Measurements from ENCODE around the gene DZIP1. TPM values are rescaled to one million over a fixed set of nuclear protein-coding genes. Genes with fewer than 3 reads are reported as not detected.
"Not testable (repeated sequence)": the region's sequence is repeated elsewhere in the genome, so short reads cannot be mapped to it uniquely, and the experiment has no call there.

The DZIP1 gene, protein sequence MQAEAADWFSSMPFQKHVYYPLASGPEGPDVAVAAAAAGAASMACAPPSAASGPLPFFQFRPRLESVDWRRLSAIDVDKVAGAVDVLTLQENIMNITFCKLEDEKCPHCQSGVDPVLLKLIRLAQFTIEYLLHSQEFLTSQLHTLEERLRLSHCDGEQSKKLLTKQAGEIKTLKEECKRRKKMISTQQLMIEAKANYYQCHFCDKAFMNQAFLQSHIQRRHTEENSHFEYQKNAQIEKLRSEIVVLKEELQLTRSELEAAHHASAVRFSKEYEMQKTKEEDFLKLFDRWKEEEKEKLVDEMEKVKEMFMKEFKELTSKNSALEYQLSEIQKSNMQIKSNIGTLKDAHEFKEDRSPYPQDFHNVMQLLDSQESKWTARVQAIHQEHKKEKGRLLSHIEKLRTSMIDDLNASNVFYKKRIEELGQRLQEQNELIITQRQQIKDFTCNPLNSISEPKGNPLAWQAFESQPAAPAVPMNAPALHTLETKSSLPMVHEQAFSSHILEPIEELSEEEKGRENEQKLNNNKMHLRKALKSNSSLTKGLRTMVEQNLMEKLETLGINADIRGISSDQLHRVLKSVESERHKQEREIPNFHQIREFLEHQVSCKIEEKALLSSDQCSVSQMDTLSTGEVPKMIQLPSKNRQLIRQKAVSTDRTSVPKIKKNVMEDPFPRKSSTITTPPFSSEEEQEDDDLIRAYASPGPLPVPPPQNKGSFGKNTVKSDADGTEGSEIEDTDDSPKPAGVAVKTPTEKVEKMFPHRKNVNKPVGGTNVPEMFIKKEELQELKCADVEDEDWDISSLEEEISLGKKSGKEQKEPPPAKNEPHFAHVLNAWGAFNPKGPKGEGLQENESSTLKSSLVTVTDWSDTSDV
- 0.22 TPM in 1 of 2 replicates, not detected in the other for total RNA-seq

DNA sequence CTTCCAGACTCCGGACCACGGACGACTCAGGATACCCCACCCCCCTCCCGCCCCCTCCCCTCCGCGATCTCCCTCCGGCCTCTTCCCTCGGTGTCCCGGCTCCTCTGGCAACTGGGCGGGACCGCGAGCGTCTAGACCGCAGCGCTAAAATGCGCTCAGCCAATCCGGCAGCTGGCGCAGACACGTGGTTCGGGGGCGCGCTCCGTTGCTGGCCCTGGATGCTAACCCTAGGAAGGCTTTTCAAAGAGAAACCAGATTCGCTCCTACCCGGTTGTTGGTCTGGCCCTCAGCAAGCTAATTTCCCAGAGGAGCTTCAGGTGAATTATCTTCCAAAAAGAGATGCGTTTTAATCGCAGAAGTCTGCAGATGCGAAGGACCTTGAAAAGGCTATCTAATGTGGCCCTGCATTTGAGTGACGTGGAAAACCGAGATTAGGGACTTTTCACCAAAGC, at the start of gene DZIP1:
TSS of gene DZIP1 (minus strand) at position 106 of the 452 bp plus-strand sequence. CDS start 2,677 bp downstream, outside the sequence.
- intact Hi-C loops (cut with micrococcal nuclease) = loop anchor here (2.0 to 5.0 kb wide), 2 partner anchors 32 to 188 kb away; partner anchors contain the start of gene DNAJC3

DNA sequence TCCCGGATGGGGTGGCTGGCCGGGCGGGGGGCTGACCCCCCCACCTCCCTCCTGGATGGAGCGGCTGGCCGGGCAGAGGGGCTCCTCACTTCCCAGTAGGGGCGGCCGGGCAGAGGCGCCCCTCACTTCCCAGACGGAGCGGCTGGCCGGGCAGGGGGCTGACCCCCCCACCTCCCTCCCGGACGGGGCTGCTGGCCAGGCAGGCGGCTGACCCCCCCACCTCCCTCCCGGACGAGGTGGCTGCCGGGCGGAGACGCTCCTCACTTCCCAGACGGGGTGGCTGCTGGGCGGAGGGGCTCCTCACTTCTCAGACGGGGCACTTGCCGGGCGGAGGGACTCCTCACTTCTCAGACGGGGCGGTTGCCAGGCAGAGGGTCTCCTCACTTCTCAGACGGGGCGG, 46.5 kb upstream of the DZIP1 start:
- intact Hi-C loops (cut with micrococcal nuclease) = not testable (repeated sequence)

DNA sequence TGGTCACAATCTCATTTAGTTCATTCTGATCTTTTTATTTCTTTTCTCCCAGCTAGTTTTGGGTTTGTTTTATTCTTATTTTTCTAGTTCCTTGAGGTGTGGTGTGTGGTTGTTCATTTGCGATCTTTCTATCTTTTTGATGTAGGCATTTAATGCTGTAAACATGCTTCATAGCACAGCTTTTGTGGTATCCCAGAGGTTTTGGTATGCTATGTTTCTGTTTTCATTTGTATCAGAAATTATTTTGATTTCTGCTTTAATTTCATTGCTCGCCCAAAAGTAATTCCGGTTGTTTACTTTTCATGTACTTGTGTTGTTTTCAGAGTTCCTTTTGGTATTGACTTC, 45.0 kb upstream of the DZIP1 start:
- intact Hi-C loops (cut with micrococcal nuclease) = no loop called here

DNA sequence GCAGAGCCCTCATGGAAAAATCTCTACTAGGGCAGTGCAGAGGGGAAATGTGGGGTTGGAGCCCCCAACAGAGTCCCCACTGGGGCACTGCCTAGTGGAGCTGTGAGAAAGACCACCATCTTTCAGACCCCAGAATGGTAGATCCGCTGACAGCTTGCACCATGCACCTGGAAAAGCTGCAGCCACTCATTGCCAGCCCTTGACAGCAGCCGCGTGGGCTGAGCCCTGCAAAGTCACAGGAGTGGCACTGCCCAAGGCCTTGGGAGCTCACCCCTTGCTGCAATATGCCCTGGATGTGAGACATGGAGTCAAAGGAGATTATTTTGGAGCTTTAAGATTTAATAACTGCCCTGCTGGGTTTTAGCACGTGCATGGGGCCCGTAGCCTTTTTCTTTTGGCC, 40.5 kb upstream of the DZIP1 start:
- intact Hi-C loops (cut with micrococcal nuclease) = not testable (repeated sequence)

DNA sequence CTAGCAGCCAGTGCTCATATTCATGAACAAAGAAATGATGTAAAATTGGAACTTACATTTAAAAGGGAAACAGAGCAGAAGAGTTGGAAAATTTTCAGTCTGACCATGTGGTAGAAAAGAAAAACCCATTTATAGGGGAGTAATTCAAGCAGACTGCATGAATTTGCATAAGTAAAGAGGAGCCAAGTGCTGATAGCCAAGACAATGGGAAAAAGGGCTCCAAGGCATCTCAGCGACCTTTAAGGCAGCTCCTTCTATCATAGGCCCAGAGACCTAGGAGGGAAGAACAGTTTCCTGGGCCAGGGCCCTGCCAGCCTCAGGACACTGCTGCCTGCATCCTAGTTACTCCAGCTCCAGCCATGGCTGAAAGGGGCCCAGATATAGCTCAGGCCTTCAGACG, 39.9 kb upstream of the DZIP1 start:
- intact Hi-C loops (cut with micrococcal nuclease) = no loop called here

DNA sequence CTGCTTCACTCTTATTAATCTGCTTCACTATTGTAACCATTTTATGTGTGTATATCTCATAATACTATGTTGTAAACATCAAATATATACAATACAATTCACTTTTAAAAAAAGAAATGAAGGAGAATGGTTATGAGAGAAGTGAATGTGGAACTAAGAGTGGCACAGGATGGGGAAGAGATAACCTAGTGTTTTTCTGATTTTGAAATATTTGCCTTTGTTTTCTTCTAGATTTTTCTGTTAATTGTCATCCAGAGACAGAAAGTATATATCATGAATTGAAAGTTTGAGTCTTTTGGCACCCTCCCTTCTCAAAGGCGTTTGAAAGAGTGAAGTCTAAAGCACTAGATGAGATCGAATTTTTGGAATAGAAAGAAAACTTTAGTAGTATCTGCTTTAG, 35.2 kb upstream of the DZIP1 start:
- intact Hi-C loops (cut with micrococcal nuclease) = loop anchor here (5.0 kb wide), 3 partner anchors 108 to 1357 kb away; partner anchors contain the start of gene ABCC4

DNA sequence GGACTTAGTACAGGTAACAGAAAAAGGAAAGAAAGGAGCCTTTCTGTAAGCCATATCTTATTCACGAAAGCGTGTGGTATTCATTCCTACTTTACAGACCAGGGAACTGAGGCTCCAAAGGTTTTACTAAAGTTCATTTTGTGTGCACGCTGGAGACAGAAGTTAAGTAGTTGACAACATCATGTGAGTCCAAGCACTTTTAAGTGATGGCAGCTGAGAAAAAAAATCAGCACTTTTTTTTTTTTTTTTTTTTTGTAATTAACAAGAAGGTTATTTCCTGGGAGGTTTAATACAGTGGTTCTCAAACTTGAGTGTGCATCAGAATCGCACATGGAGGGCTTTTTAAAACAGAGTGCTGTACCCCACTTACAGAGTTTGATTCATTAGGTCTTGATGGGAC, 34.5 kb upstream of the DZIP1 start:
- intact Hi-C loops (cut with micrococcal nuclease) = loop anchor here (5.0 kb wide), 3 partner anchors 108 to 1357 kb away; partner anchors contain the start of gene ABCC4

DNA sequence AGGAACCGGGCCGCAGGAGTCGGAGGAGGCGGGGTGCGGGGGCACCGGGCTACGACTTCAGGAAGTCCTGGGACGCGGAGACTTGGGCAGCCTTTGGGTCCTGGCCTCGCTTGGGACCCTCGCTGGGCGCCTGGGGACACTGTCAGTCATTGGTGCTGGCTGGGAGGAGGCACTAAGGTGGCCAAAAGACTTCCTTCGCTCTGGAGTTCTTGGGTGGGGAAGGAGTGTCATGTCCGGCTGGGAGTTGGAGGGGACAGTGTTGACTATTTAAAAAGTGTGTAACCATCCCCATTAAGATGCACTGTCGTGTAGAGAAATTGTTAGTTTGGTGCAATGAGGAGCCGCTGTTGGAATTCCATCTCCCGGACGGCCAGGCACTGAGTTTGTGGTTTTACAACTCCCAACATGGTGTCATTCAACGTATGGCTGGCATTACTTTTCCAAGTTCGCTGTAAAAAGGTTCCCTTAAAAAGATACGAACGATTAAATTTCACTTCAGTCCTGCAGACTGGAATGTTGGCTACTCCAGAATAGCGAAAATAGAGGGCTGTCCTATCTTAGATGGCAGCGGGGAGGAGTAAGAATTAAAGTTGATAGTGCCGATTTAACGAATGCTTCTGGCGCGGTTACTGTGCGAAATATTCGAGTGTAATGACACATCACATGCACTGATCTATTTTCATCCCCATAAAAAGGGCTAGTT, 33.2 kb upstream of the DZIP1 start:
- intact Hi-C loops (cut with micrococcal nuclease) = loop anchor here (2.0 to 5.0 kb wide), 7 partner anchors 29 to 1545 kb away; partner anchors contain the start of genes ABCC4, DZIP1 and MBNL2

DNA sequence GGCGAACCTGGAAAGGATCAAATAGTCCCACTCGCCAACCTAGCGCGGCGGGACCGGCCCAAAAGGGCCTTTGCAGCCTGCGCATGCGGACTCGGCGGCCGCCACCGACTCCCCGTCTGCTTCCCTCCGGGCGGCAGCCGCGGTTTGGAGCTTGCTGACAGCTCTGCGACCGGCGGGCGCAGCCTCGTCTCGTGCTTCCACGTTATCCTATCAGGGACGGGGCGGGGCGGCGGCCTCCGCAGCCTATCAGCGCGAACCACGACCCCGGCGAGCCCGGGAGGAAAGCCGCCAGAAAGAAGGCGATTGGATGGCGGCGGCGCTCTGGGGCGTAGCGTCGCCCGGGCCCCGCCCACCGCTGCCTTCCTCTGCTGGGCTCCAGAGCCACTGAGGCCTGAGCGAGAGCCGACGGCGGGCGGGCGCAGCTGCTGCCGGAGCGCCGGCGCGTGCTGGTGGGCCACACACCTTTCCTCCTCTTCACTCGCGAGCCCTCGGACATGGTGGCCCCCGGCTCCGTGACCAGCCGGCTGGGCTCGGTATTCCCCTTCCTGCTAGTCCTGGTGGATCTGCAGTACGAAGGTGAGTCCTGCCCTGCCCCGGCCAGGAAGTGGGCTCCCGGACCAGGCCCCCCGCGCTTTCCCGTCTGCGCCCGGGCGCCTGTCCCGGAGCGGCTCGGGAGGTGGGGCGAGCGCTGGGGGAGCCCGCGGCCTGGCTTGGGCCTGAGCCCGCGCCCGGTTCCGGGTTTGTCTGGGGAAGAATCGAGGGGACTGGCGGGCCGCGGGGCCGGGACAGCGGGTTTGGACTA, 32.5 kb upstream of the DZIP1 start, which contains the start of gene DNAJC3:
TSS of gene DNAJC3 (plus strand) at position 378 of the 802 bp plus-strand sequence. CDS start at position 495, 117 bp downstream.
- intact Hi-C loops (cut with micrococcal nuclease) = loop anchor here (1.0 to 5.0 kb wide), 10 partner anchors 16 to 1546 kb away; partner anchors contain the start of genes ABCC4, DZIP1, MBNL2 and TGDS

DNA sequence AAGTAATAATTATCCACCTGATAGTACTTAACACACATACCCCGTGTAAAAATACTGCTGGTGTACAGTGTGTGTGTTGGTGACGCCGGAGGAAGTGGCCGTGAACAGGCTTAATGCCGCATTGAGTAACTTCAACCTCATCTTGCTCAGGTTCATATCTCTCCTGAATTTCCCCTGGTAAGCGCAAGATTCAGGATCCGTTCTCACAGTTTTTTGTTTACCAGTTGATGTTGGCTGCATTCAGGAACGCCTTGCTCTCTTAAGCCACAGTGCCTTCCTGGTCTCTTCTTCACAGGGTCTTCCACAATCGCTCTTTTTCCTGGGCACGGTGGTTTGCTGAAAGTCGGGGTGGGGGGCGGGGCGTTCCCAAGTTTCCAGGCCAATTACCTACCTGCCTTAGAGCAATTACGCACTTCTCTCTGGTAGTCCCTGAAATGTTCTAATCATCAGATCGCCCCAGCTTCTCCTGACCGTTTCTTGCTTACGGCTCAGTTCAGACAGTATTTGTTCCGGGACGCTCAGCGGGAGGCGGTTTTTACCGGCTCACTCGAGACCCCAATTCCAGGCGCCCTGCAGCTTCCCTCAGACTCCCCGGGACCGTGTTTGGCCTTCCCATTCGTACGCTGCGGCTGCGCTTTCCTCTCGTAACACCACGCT, 31.7 kb upstream of the DZIP1 start:
- intact Hi-C loops (cut with micrococcal nuclease) = loop anchor here (1.0 to 5.0 kb wide), 10 partner anchors 15 to 1547 kb away; partner anchors contain the start of genes ABCC4, DZIP1, MBNL2 and TGDS

DNA sequence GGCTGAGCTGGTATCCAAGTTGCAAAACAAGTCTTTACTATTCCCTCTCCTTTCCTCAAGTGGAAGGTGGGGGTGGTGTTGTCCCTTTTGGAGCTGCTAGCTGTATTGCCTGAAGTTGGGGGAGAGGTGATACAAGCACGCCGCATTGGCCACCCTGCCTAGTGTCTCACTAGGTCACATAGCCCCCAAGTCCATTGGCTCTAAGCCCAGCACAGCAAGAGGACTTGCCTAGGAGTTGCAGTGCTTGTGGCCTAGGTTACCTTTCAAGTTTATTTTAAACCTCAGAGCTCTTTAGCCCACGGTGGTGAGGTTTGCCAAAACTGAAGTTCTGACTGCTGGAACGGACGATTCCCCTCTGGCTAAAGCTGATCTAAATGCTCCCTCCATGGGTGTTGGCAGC, 27.1 kb upstream of the DZIP1 start:
- intact Hi-C loops (cut with micrococcal nuclease) = no loop called here

DNA sequence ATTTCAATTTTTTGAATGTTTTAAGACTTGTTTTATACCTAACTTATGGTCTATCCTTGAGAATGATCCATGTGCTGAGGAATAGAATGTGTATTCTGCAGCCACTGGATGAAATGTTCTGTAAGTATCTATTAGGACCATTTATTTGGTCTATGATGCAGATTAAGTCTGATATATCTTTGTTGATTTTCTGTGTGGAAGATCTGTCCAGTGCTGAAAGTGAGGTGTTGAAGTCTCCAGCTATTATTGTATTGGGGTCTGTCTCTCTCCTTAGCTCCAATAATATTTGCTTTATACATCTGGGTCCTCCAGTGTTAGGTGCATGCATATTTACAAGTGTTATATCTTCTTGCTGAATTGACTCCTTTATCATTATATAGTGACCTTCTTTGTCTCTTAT, 22.7 kb upstream of the DZIP1 start:
- intact Hi-C loops (cut with micrococcal nuclease) = not testable (repeated sequence)

DNA sequence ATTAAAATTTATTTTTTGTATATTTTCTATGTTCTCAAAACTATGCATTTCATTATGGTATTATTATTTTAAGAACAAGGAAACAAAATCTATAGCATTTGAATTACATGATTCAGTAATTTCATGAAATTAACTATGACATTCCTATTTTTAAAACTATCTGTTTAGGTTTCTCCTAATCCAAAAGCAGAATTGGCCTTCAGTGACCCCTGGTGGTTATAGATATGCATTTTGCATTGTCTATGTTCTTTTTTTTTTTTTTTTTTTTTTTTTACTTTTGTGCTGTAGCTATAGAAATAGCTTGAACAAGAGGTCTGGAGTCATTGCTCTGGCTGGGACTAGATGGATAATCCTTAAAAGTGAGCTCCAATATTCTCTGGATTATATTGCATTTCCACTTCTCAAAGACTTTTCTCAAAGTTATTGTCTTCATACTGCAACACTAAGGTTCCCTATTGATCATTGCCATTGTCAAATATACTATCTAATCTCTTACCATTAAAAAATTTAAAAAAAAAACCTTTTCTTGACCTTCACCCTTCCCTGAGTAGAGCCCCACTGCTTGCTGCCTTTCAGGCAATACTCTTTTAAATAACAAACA, 16.6 kb upstream of the DZIP1 start:
- intact Hi-C loops (cut with micrococcal nuclease) = loop anchor here (1.0 to 2.0 kb wide), 5 partner anchors 15 to 173 kb away; no protein-coding TSS in a partner anchor

DNA sequence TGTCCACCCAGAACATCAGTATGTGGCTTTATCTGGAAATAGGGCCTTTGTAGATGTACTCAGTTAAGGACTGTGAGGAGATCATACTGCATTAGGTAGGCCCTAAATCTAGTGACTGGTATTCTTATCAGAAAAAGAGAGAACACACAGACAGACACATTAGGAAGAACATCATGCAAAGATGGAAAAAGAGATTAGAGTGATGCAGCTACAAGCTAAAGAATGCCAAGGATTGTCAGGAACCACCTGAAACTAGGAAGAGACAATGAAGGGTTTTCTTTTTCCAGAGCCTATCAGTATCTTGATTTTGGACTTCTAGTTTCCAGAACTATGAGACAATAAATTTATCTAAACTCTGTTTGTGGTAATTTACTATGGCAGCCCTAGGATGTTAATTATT, 15.0 kb upstream of the DZIP1 start:
- intact Hi-C loops (cut with micrococcal nuclease) = no loop called here

DNA sequence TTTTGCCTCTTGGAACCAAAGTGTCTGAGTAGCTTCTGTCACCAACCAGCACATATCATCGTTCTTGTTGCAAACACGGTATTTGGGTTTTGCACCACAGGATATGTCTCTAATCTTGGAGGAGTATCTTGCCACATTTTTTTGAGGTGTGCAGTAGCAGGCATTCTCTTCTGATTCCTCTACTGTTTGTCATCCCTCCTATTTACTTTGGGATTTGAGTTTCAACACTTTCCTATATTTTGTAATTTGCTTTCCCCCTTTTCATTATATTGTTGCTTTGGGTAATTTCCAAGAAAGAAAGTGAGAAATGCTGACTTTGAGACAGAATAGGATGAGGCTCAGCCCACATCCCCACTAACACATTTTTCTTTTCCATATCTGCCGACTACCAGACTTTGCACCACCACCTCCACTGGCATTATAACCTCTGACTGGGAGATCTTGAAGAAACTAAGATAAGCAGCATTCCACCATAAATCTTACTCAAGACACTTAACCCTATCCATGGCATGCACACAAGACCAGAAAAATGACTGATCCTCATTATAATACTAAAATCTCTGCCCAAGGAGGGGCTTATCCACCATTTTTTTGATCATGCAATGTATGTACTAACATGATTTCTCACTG, 12.0 kb upstream of the DZIP1 start:
- intact Hi-C loops (cut with micrococcal nuclease) = no loop called here

DNA sequence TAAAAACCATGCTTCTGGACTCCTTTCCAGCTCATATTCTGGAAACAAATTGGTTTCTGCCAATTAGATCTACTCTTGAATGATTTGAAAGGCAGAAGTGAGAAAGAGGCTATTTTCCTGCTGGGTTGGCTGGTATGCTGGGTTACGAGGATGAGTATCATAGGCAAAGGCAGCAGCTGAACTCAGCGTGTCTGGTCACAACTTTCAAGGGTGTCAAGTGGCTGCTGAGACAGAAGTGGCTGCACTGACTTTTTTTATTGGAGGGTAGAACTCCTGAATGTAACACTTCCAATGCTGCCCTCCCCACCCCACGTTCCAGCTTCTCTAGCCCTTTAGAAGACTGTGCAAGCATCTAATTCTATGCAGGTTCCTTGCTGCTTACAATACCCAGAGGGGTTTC, 8.3 kb upstream of the DZIP1 start:
- intact Hi-C loops (cut with micrococcal nuclease) = no loop called here

DNA sequence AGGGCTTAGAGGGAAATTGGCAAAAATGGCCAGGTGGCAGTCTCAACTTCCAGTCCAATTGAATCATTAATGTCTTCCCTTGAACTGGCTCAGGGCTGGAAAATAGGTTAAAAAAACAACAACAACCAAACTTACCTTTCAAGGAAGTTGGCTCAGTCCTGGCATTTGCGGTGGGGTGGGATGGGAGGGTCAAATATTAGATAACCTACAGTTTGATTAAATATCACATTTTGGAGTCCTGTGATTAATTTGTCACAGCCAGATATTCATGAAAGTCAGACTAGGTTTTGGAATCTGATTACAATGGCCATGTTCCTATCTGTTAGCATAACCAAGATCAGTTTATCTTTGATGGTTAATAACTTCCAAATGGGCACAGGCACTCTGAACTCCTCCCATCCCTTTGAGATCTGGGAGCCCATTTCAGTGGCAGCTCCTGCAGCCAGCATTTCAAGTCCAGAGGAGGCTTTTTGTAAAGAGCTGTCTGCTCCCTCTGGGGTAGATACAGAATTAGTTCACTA, 7.8 kb upstream of the DZIP1 start:
- intact Hi-C loops (cut with micrococcal nuclease) = no loop called here

DNA sequence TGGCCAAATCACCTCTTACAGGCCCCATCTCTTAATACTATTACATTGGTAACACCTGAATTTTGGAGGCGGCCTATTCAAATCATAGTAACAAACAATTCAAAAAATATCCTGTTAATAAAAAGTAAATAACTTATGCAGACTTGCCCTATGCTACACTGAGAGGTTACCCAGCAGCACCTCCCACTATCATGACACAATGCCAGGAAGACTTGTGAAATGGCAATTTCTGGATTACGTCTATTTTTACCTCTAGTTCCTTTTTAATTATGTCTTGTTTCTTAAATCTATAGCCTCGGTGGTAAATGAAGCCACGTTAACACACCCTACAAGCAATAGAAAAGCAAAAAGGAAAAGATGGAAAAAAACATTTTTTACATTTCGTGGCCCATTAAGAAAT, 6.2 kb upstream of the DZIP1 start:
- intact Hi-C loops (cut with micrococcal nuclease) = no loop called here
